Loucy (cell line): Measurements from ENCODE around the gene TTLL5.

ENCODE experiments used
- H2AFZ ChIP-seq: fragments of 200-600 bp; sonication (generic); 2 replicates; pipeline ENCODE4 v1.6.0; 2016; ENCODE audit warnings: antibody characterized with exemption, mild to moderate bottlenecking, low read length, moderate library complexity
- H3F3A ChIP-seq: fragments of 200-600 bp; 2 replicates; pipeline ENCODE4 v1.6.0; 2016; ENCODE audit warnings: antibody characterized with exemption, low read depth, mild to moderate bottlenecking
- H3K27me3 ChIP-seq: fragments of 200-600 bp; sonication (generic); 2 replicates; pipeline ENCODE4 v1.6.1; 2014; ENCODE audit warnings: low read length, mild to moderate bottlenecking; ENCODE audit not compliant: insufficient read depth, poor library complexity, severe bottlenecking
- H3K36me3 ChIP-seq: fragments of 200-600 bp; sonication (generic); 2 replicates; pipeline ENCODE4 v1.6.1; 2016; ENCODE audit warnings: low read length; ENCODE audit not compliant: insufficient read depth
- H3K4me1 ChIP-seq: fragments of 200-600 bp; sonication (generic); 2 replicates; pipeline ENCODE4 v1.5.1; 2014; ENCODE audit warnings: low read length, mild to moderate bottlenecking; ENCODE audit not compliant: insufficient read depth, poor library complexity, severe bottlenecking
- H3K4me2 ChIP-seq: fragments of 200-600 bp; sonication (generic); 2 replicates; pipeline ENCODE4 v1.6.0; 2014; ENCODE audit warnings: antibody characterized with exemption, low read length, low read depth, mild to moderate bottlenecking; ENCODE audit not compliant: poor library complexity, severe bottlenecking
- H3K4me3 ChIP-seq: fragments of 200-600 bp; sonication (generic); 2 replicates; pipeline ENCODE4 v1.5.1; 2014; ENCODE audit warnings: low read length, mild to moderate bottlenecking, mixed read lengths; ENCODE audit not compliant: poor library complexity, severe bottlenecking
- H3K79me2 ChIP-seq: fragments of 200-600 bp; sonication (generic); 2 replicates; pipeline ENCODE4 v1.6.1; 2014; ENCODE audit warnings: low read length; ENCODE audit not compliant: insufficient read depth
- H3K9ac ChIP-seq: fragments of 200-600 bp; sonication (generic); 2 replicates; pipeline ENCODE4 v1.6.0; 2014; ENCODE audit warnings: mild to moderate bottlenecking, low read depth, low read length, moderate library complexity; ENCODE audit not compliant: poor library complexity, severe bottlenecking
- H3K9me2 ChIP-seq: fragments of 200-600 bp; sonication (generic); replicated peaks from 2 replicates; pipeline ENCODE4 v1.6.1; 2016; ENCODE audit warnings: low read depth, low read length, mixed read lengths
- H3K9me3 ChIP-seq: fragments of 200-600 bp; sonication (generic); 2 replicates; pipeline ENCODE4 v1.6.1; 2014; ENCODE audit warnings: mild to moderate bottlenecking, antibody characterized with exemption, low read length, low read depth; ENCODE audit not compliant: insufficient read depth
- H4K20me1 ChIP-seq: fragments of 200-600 bp; sonication (generic); 2 replicates; pipeline ENCODE4 v1.6.0; 2014; ENCODE audit warnings: antibody characterized with exemption, low read length, mild to moderate bottlenecking; ENCODE audit not compliant: insufficient read depth, poor library complexity, severe bottlenecking
- CTCF ChIP-seq: fragments of 200-600 bp; sonication (generic); conservative IDR thresholded peaks from 2 replicates; pipeline ENCODE4 v1.5.1; 2014; ENCODE audit warnings: mild to moderate bottlenecking, antibody characterized with exemption, low read length
- EZH2phosphoT487 ChIP-seq: fragments of 200-600 bp; IDR thresholded peaks from 2 replicates; pipeline ENCODE4 v1.6.1; 2018; ENCODE audit warnings: antibody characterized with exemption, mild to moderate bottlenecking, moderate library complexity, borderline replicate concordance

The TTLL5 gene

GRCh38 chr14:75987201-75987970 lies 326.3 kb downstream of the TTLL5 start:
- Histone ChIP-seq H3K9me3 (no peaks in the 10 kb centered on the region), H3K4me2 (no peak overlapping the region), H2AFZ (no peak overlapping the region), H3K4me3 (no peak overlapping the region), H3K36me3 (no peaks in the 10 kb centered on the region), H3K9me2 (no peaks in the 10 kb centered on the region), H3K4me1 (peaks cover 5% of the 10 kb centered on the region), H3K79me2 (no peaks in the 10 kb centered on the region), H3F3A (no peaks in the 10 kb centered on the region), H4K20me1 (no peaks in the 10 kb centered on the region), H3K27me3 (no peaks in the 10 kb centered on the region), H3K9ac (no peak overlapping the region)
- TF ChIP-seq CTCF (no peak), EZH2phosphoT487 (no peak)

- TF ChIP-seq CTCF (no peak), EZH2phosphoT487 (no peak)
- Histone ChIP-seq H3K9ac (no peak overlapping the region), H3K27me3 (no peaks in the 10 kb centered on the region), H3K79me2 (no peaks in the 10 kb centered on the region), H3K9me3 (no peaks in the 10 kb centered on the region), H3K9me2 (no peaks in the 10 kb centered on the region), H4K20me1 (no peaks in the 10 kb centered on the region), H3K36me3 (no peaks in the 10 kb centered on the region), H2AFZ (no peak overlapping the region), H3K4me2 (no peak overlapping the region), H3K4me3 (no peak overlapping the region), H3K4me1 (peaks cover 11% of the 10 kb centered on the region), H3F3A (no peaks in the 10 kb centered on the region)
These were observed 328.1 kb downstream of the TTLL5 start for GRCh38 chr14:75989134-75989533.

GRCh38 chr14:75990297-75990696 lies 329.3 kb downstream of the TTLL5 start:
- no peaks in the 10 kb centered on the region for H3K79me2 ChIP-seq
- H3K4me2 ChIP-seq: no peak overlapping the region
- H3K9me3 ChIP-seq: no peaks in the 10 kb centered on the region
- H3K9me2 ChIP-seq: no peaks in the 10 kb centered on the region
- H3K4me1 ChIP-seq: peaks cover 10% of the 10 kb centered on the region
- H3K9ac ChIP-seq: no peak overlapping the region
- no peaks in the 10 kb centered on the region for H3K36me3 ChIP-seq
- no peak for TF ChIP-seq CTCF
- no peak for TF ChIP-seq EZH2phosphoT487
- no peaks in the 10 kb centered on the region for H3F3A ChIP-seq
- H3K27me3 ChIP-seq: no peaks in the 10 kb centered on the region
- no peak overlapping the region for H2AFZ ChIP-seq
- H3K4me3 ChIP-seq: no peak overlapping the region
- H4K20me1 ChIP-seq: no peaks in the 10 kb centered on the region
